NCI-H1417 treated with DMSO at 0.1 percent for 48 hours (cell line): ENCODE measurements around the gene WDR47.

Source experiments
- DNase-seq: peaks from one replicate; lab custom pipeline; 2025; lab: John Stamatoyannopoulos, UW

WDR47 gene

DNA sequence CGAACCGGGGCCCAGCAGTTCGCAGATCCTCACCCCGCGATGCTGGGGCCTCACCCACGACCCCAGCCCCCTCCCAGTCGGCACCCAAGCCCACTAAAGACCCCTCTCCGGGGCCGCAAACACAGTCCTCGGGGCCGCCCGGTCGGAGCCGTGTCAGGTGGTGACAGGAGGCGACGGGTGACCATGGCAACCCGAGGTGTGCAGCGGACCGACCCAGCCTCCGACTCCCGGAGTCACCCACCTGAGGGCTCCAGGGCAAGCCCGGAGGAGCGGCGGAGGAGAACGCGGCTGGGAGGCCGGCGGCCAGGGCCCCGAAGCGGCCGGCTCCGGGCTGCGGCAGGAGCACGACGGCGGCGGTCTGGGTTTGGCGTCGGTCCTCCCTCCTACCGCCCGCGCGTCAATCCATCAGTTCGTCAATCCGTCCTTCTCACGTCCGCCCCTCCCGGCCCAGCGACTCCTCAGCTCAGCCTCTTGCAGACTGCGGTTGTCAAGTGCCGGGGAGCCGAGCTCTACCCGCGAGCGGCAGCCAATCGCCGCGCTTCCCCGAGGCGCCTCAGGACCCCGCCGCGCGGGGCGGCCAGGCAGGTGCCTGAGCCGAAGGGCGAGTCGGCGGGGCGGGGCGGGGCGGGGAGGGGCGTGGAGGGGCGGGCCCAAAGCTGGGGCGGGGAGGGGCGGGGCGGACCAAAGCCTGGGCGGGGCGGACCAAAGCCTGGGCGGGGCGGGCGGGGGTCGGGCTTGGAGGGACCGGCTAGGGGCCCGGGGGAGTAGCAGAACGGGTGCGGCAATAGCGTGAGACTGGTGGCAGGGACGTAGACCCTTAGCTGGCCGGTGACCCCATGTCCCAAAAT lies at the start of gene WDR47:
Gene WDR47, minus strand, starts transcription at position 482 of the 848 bp plus-strand sequence. CDS start 18,590 bp downstream, outside the sequence.
- peak; percentile 64 for DNase-seq

DNA sequence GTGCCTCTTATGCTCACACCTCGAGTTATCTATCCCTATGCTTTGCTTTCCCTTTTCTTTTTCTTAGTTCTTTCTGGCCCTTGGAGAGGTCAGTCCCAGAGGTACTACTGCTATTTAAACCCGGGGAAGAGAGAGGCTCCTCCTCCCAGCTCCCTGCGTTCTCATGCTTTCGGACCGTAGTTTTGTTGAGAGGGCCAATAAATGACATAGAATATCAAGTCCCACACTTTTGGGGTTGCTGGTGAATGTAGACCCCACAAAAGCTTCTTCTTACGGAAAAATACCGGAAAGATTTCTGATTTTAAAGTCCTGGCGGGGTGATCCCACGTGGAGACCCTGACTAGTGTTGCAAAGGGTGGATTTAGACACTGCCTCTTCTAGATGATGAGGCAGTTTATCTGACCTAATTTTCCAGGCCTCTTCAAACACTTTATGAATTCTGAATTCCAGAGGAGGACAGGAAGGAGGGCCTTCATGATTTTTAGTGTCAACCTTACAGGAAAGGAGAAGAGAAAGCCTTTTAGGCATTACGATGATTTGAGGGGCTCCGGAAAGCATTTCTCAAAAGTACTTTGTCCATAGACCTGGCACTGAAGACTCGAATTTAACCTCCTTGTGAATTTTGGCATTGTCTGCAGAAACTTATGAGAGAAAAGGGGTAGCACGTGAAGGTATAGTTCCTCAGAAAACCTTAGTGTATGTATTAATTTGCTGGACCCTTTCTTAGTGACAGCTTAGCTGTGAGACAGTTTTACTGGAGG lies 49.4 kb upstream of the WDR47 start:
- DNase-seq, result no peak

DNA sequence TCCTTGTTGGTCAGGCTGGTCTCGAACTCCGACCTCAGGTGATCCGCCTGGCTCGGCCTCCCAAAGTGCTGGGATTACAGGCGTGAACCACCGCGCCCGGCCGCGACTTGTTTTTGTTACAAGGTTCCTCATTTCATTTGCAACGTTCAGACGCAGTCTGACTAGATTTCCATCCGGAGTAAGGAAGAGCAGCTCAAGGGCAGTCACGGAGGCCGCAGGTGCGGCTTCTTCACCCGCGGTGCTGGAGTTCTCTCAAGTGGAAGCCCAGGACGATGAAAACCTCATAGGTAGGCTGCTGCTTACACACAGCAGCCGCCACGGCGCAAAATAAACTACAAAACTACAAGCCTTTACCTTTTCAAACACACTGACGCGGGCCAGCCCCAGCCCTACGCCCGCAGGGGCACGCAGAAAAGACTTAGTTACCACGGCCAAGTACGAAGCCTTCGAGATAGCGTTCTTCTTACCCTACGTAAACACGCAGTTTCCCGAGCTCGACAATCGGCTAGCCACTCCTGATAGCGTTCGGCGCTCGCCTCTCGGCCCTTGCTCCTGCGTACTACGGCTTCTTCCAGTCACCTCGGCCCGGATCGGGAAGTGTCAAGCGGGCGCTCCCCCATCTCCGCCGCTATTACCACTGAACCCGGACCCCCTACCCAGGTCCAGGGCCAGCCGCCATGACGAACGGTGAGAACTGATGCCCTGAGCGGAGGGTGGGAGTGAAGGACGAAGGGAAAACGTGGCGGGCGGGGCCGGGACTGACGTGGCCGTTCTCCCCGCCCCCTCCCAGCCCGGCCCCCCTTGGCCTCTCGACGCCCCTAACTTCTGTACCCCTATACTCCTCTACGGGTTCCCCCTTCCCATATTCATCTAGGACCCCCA lies 48.5 kb upstream of the WDR47 start, which contains the start of gene TMEM167B:
Gene TMEM167B, plus strand, starts transcription at position 569 of the 882 bp plus-strand sequence. Its CDS starts 109 bp downstream, at position 678.
- DNase-seq, result peak; percentile 75

DNA sequence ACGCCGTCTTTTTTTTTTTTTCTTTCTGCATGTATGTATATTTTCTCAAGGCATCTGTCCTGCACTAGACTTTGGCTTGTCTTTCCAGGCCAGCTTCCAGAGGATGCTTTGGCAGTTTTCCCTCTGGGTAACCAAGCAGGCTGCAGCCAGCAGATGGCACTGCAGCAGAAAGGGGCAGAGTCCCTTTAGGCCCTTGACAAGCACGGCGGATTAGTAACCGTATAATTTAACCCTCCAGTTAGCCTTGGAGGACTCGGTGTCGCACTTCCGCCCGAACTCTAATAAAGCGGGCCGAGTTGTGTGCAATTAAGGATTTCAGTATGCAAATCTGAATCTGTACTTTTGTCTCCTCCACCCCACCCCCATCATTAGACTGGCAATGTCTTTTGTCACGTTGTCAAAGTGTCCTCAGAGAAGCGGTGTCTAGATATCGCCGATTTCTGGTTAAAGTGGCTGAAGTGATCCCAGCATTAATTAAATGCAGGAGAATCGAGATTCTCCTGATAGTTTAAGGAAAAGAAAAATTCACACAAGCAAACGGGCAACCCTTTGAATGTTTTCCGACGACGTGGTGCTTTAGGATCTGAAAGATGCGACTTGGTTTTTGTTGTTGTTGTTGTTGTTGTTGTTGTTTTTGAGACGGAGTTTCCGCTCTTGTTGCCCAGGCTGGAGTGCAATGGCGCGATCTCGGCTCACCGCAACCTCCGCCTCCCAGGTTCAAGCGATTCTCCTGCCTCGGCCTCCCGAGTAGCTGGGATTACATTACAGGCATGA lies 47.5 kb upstream of the WDR47 start:
- no peak for DNase-seq

DNA sequence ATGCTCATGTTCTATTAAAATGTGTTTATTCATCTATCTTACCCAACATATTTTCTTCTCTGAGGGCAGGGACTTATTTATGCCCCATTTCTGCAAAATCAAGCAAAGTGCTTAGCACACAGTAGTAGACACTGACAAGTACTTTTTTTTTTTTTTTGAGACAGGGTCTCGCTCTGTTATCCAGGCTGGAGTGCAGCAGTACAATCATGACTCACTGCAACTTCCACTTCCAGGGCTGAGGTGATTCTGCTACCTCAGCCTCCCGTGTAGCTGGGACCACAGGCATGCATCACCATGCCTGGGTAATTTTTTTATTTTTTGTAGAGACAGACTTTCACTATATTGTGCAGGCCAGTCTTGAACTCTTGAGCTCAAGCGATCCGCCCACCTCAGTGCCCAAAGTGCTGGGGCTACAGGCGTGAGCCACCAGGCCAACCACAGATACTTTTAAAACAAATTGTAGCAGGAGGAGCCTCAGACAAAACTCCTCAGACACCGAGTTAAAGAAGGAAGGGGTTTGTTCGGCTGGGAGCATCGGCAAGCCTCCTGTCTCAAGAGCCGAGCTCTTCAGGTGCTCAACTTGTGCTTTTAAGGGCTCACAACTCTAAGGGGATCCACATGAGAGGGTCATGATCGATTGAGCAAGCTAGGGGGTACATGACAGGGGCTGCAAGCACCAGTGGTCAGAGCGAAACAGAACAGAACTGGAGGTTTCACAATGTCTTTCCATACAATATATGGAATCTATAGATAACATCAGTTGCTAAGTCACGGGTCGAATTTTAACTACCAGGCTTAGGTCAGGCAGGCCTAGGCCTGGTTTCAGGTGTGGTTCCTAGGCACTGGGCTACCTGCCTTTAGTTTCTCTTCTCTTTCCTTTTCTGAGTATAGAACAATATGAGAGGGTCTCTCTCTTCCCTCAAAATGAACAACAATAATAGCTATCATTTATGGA lies 42.9 kb upstream of the WDR47 start:
- DNase-seq, result no peak

DNA sequence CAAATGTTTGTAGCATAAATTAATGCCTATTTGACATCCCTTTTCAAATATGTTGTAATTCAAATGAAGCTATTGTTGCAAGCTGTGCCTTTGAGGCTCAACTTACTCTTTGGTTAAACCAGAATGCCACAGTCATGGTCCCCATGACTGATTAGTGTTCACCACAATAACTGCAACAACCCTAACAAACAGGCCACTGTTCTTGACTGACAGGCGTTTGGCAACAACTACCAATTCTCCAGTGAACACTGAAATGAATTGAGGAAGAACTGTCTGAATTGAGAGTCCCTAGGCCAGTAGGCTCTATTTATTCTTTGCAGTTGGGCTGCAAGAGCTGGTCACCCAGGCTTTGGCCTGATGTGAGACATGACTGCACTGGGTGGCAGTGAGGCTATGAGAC lies 42.0 kb upstream of the WDR47 start:
- DNase-seq, result no peak

DNA sequence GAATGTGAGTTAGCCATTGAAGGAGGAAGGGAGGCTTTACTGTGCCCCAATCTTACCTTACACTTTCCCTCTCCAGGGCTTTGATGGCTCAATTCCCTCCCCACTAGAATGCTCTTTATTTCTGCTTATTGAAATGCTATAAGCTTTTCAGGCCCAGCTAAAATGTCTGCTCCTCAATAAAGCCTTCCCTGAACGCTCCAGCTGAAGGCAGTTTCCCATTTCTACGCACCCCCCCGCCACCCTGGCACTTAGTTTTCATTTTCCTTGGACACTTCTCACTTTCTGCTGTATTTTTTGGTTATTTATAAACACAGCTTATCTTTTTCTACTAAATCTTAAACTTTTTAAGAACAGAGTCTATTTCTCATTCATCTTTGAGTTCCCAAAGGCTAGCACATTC lies 41.6 kb upstream of the WDR47 start:
- DNase-seq, result no peak

DNA sequence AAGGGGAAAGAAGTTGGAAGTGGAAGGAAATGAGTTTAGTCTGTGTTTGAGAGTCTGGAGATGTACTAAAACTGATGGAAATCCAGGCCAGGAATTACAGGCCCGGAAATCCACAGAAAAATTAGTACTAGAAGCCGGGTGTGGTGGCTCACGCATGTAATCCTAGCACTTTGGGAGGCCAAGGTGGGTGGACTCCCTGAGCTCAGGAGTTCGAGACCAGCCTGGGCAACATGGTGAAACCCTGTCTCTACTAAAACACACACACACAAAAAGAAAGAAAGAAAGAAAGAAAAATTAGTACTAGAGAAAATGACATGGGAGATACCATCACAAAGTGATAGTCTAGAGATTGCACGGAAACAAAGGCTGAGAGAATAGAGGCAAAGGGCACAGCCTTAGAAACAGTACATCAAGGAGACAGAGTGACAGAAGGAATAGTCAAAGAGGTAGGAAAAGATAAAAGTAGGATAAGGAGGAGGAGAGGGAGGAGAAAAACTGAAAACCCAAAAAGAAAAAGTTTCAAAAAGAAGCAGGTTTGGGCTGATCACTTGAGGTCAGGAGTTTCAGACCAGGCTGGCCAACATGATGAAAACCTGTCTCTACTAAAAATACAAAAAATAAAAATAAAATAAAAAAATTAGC lies 38.7 kb upstream of the WDR47 start:
- no peak for DNase-seq

DNA sequence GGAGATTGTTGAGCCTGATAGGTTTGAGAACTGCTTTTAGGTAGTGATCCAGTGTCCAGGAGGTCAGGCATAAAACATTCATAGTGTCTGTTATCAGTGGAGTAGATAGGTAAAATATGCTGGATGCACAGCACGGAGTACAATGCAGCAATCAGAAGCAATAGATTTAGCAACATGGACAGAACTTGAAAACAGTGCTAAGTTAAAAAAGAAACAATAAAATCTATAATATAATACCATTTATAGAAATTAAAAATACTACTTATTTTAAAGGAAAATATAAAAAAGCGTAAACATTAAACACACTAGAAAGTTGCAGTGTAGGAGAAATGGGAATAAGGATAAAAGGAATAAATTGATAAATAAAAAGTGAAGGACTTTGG lies 37.3 kb upstream of the WDR47 start:
- no peak for DNase-seq

DNA sequence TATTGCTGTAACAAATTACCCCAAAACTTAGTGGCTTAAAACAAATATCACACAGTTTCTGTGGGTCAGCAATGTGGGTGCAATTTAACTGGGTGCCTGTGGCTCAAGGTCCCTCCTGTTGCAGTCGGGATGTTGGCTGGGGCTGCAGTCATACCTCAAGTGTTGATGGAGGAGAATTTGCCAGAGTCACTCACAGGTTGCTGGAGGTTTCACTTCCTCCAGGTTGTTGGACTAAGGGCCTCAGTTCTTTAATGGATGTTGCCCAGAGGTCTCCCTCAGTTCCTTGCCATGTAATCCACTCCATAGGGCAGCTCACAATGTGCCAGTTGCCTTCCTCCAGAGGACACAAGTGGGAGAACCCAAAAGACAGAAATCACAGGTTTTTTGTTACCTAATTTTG lies 36.4 kb upstream of the WDR47 start:
- DNase-seq, result no peak

DNA sequence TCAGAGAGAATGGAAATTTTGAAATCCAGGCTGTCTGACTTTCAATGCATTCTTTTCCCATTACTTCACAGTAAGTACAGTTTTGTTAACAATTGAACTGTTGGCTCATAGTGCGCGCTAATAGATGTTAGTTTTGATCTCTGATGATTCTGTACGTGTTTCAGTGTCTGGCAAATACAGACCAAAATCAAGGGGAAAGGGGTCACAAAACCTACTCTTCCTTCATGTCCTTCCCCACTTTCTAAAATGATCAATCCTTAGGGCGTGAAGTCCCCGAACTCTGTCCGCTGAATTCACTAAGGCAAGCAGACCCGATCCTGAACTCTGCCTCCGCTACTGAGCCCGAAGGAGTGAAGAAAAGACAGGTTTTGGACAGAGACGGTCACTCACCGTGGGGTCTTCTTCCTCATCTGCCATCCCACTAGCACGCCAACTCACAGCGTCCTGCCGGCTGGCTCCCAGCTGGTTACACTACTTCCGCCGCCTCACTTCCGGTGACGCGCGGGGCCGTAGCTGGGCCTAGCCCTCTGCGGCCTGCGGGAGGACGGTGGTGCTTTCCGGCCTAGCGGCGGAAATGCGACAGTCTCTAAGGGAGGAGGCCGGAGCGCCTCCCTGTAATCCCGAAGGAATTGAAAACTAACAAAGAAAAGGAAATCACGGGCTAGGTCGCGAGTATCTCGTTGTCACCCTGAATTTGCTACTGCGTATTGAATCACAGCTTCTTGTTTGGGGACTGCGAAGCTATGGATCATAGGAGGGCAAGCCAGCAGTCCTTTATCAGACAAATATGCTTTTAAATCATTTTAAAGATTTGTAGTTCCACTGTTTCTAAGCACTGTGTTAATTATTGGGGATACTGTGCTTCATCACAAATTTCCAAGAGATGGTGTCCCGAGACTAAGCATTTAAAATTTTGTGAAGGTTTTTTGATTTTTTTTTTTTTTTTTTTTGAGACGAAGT lies 33.9 kb upstream of the WDR47 start, which contains the start of gene TAF13:
Gene TAF13, minus strand, starts transcription at position 473 of the 960 bp plus-strand sequence. Its CDS starts 56 bp downstream, at position 417.
- peak; percentile 39 for DNase-seq

DNA sequence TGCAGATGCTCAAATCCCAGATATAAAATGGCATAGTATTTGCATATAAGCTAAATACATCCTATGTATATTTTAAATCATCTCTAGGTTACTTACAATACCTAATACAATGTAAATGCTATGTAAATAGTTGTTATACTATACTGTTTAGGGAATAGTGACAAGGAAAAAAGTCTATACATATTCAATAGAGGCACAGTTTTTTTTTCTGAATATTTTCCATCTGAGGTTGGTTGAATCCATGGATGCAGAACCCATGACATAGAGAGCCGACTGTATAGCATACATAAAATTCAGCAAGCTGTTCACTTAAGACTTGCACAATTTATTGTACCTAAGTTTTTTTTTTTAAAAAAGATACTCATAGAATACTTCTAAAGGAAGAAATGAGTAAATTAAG lies 27.4 kb upstream of the WDR47 start:
- no peak for DNase-seq

DNA sequence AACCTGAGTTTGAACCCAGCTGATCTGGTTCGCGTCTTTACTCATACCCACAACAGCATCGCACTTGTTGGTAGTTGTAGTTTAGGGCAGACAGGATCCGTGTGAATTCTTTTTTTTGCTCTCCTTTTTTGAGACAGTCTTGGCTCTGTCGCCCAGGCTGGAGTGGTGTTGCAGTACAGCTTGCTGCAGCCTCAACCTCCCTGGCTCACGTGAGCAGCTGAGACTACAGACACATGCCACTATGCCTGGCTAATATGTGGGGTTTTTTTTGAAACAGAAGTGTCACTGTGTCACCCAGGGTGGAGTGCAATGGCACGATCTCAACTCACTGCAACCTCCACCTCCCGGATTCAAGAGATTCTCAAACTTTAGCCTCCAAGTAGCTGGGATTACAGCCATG lies 26.0 kb upstream of the WDR47 start:
- DNase-seq, result no peak

DNA sequence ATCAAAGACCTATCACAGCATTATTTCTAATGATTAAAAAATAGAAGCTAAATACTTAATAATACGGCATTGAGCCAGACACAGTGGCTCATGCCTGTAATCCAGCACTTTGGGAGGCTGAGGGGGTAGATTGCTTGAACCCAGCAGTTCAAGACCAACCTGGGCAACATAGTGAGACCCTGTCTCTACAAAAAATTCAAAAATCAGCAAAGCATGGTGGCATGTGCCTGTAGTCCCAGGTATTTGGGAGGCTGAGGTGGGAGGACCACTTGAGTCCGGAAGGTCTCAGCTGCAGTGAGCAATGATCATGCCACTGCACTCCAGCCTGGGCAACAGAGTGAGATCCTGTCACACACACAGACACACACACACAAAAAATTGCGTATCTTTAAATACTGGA lies 23.2 kb upstream of the WDR47 start:
- DNase-seq, result no peak

DNA sequence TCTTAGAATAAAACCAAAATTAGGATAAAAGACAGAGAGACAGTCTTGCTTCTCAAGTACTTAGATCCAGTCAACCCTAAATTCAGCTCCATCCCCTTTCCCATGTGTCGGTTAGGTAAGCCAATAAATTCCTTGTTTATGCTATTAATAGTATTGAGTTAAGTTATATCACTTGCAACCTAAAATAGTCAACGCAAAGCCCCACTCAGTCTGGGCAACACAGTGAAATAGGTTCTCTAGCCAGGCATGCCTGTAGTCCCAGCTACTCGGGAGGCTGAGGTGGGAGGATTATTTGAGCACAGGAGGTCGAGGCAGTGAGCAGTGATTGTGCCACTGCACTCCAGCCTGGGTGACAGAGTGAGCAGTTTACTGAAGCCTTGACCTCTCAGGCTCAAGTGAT lies 19.3 kb upstream of the WDR47 start:
- no peak for DNase-seq

DNA sequence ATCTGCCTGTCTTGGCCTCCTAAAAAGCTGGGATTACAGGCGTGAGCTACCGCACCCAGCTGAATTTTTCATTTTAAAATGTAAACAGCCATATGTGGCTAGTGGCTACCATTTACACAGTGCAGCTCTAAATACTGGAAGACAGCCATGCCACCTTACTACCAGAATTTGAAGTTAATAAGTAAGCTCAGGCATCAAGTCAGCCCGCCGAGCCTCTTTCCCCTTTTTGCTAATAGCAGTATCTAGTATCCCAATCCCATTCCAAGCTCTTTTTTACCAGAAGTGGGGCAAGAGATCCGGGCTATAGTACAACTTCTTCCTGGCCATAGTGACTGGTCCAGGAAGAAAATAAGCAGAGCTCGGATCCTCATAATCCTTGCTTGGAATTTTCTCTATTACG lies 18.8 kb upstream of the WDR47 start:
- DNase-seq, result no peak

DNA sequence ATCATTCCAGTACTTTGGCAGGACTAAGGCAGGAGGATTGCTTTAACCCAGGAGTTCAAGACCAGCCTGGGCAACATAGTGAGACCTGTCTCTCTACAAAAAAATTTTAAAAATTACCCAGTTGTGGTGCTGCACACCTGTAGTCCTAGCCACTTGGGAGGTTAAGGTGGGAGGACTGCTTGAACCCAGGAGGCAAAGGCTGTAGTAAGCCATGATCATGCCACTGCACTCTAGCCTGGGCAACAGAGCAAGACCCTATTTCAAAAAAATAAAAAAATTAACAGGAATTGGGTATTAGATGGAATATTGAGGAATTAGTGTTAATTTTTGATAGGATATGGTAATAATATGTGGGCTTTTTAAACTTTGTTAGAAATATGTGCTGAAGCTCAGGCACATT lies 17.1 kb upstream of the WDR47 start:
- no peak for DNase-seq

DNA sequence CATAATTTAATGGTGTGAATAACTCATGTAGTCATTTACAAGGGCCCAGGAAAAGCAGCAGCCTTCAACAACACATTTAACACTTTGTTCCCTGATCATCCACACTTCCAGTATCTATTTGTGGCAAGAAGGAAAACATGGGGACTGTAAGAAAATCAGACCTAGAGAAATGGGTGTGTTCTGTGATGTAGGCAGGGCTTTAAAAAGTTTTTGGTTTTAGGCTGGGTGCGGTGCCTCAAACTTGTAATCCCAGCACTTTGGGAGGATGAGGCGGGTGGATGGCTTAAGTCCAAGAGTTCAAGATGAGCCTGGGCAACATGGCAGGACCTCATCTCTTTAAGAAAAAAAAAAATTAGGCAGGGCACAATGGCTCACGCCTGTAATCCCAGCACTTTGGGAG lies 14.2 kb upstream of the WDR47 start:
- DNase-seq, result no peak
